Keratinocyte (primary cell): Measurements from ENCODE around the gene ADSS2. TPM values are rescaled to one million over a fixed set of nuclear protein-coding genes. Genes with fewer than 3 reads are reported as not detected.

ENCODE experiments used
- DNase-seq: peaks from one replicate; pipeline ENCODE4 v3.0.0-alpha.2; 2011; ENCODE audit warnings: low read depth, missing footprints, low spot score
- FAIRE-seq: peaks from 2 replicates; lab custom pipeline; 2011; peaks lifted over from hg19 to GRCh38; lab: Jason Lieb, UNC
- H2AFZ ChIP-seq: 2 replicates; pipeline ENCODE4 v1.6.0; 2012; ENCODE audit warnings: low read length, control low read depth, inconsistent platforms; ENCODE audit not compliant: control insufficient read depth
- H3K27ac ChIP-seq: 2 replicates; pipeline ENCODE4 v1.5.1; 2011; ENCODE audit warnings: low read length; ENCODE audit not compliant: control insufficient read depth, insufficient read depth
- H3K27me3 ChIP-seq: 3 replicates; pipeline ENCODE4 v1.6.0; 2011; ENCODE audit warnings: low read length; ENCODE audit not compliant: control insufficient read depth, insufficient read depth; ENCODE audit errors: extremely low read depth
- H3K36me3 ChIP-seq, 2 experiments: 2 replicates in 1 of 2; 3 replicates in 1 of 2; pipeline ENCODE4 v1.5.1; 2011; ENCODE audit warnings: low read length in 2 of 2, mild to moderate bottlenecking in 1 of 2; ENCODE audit not compliant: control insufficient read depth in 2 of 2, insufficient read depth in 2 of 2; ENCODE audit errors: extremely low read depth in 1 of 2
- H3K4me1 ChIP-seq: 3 replicates; pipeline ENCODE4 v1.5.1; 2011; ENCODE audit warnings: low read length; ENCODE audit not compliant: control insufficient read depth, insufficient read depth; ENCODE audit errors: extremely low read depth
- H3K4me2 ChIP-seq: 3 replicates; pipeline ENCODE4 v1.6.0; 2011; ENCODE audit warnings: low read depth, low read length; ENCODE audit not compliant: control insufficient read depth, insufficient read depth; ENCODE audit errors: extremely low read depth
- H3K4me3 ChIP-seq, 3 experiments: fragments of 200-600 bp in 1 of 3; sonication (generic) in 1 of 3; 2 replicates in 2 of 3; 3 replicates in 1 of 3; pipeline ENCODE4 v1.5.1; 2011 to 2016; ENCODE audit warnings: low read length in 3 of 3, mild to moderate bottlenecking in 3 of 3, control low read depth in 2 of 3, inconsistent platforms in 1 of 3, low read depth in 1 of 3, mixed read lengths in 1 of 3, mixed run types in 1 of 3, moderate library complexity in 1 of 3; ENCODE audit not compliant: control insufficient read depth in 2 of 3, insufficient read depth in 2 of 3; ENCODE audit errors: extremely low read depth in 1 of 3
- H3K79me2 ChIP-seq: 2 replicates; pipeline ENCODE4 v1.6.0; 2012; ENCODE audit warnings: low read length; ENCODE audit not compliant: control insufficient read depth, insufficient read depth
- H3K9ac ChIP-seq: 3 replicates; pipeline ENCODE4 v1.6.0; 2011; ENCODE audit warnings: low read length; ENCODE audit not compliant: control insufficient read depth, insufficient read depth; ENCODE audit errors: extremely low read depth
- H3K9me1 ChIP-seq: 3 replicates; pipeline ENCODE4 v1.6.0; 2011; ENCODE audit warnings: low read length; ENCODE audit not compliant: control insufficient read depth, insufficient read depth; ENCODE audit errors: extremely low read depth
- H3K9me3 ChIP-seq: 2 replicates; pipeline ENCODE4 v1.5.1; 2012; ENCODE audit warnings: low read depth, low read length; ENCODE audit not compliant: control insufficient read depth
- H4K20me1 ChIP-seq: 3 replicates; pipeline ENCODE4 v1.6.0; 2011; ENCODE audit warnings: low read length; ENCODE audit not compliant: control insufficient read depth, insufficient read depth; ENCODE audit errors: extremely low read depth
- EZH2 ChIP-seq: IDR thresholded peaks from one replicate; pipeline ENCODE4 v1.6.1; 2012; ENCODE audit warnings: inconsistent platforms, mild to moderate bottlenecking, low read length, moderate library complexity
- dilution Hi-C: fragments of 300-500 bp; cut with MboI; formaldehyde crosslinking; loops from one replicate; pipeline ENCODE4 v1.7.0; 2020; ENCODE audit warnings: low sequenced_read_pairs; ENCODE audit not compliant: extremely low pct_ligation_motif_present
- polyA plus RNA-seq, 5 experiments: library from polyadenylated mRNA; depleted of rRNA in 3 of 5; stranded (reverse) in 3 of 5; stranded (forward) in 1 of 5; unstranded in 1 of 5; fragments of >200 nt; gene quantifications; 1 replicate in 1 of 5; 2 replicates in 3 of 5; 3 replicates in 1 of 5; pipeline versions ENCODE4 v1.2.1 to v1.2.3, GENCODE V29; 2011 to 2012; ENCODE audit warnings: missing spikeins in 2 of 5, low read depth in 1 of 5, low replicate concordance in 1 of 5
- TF ChIP-seq, protein P1 (sequence below), 3 experiments: IDR thresholded peaks in 1 of 3; conservative IDR thresholded peaks in 1 of 3; optimal IDR thresholded peaks in 1 of 3; 2 replicates in 2 of 3; 3 replicates in 1 of 3; pipeline versions ENCODE3 to v1.5.1; 2011; ENCODE audit warnings: low read length in 3 of 3, mild to moderate bottlenecking in 3 of 3, moderate library complexity in 2 of 3, control low read depth in 1 of 3, inconsistent platforms in 1 of 3; ENCODE audit not compliant: insufficient read depth in 2 of 3; ENCODE audit errors: extremely low read depth in 1 of 3

ADSS2 gene
- polyA plus RNA-seq, 1 donor (not counting 4 experiments of a cell fraction or from before 2014, with no cell fraction given) = 53.5 TPM

DNA sequence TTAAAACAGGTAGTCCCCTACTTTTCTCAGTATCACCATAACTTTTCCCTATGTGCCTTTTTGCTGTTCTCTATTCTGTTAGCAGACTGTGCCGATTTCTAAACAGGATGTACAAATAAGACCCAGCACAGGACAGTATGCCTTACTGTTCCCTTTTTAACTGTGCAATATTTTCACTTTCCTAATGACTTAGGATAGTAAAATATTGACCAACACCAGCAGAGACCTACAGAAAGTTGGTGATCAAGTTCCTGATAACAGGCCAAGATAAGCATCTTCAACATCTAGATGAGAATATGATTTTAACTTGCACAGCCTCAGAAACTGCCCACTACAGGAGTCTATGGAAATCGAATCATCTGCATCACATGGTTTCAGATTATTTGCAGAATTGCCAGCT lies 42.0 kb downstream of the ADSS2 start:
- DNase-seq (no peak), FAIRE-seq (no peak)
- no peak for TF ChIP-seq EZH2
- TF ChIP-seq, protein P1, sequence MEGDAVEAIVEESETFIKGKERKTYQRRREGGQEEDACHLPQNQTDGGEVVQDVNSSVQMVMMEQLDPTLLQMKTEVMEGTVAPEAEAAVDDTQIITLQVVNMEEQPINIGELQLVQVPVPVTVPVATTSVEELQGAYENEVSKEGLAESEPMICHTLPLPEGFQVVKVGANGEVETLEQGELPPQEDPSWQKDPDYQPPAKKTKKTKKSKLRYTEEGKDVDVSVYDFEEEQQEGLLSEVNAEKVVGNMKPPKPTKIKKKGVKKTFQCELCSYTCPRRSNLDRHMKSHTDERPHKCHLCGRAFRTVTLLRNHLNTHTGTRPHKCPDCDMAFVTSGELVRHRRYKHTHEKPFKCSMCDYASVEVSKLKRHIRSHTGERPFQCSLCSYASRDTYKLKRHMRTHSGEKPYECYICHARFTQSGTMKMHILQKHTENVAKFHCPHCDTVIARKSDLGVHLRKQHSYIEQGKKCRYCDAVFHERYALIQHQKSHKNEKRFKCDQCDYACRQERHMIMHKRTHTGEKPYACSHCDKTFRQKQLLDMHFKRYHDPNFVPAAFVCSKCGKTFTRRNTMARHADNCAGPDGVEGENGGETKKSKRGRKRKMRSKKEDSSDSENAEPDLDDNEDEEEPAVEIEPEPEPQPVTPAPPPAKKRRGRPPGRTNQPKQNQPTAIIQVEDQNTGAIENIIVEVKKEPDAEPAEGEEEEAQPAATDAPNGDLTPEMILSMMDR (optimal IDR thresholded peaks at IDR 0.05 in 1 of 3, IDR thresholded peaks at IDR 0.05 in 1 of 3, conservative IDR thresholded peaks at IDR 0.05 in 1 of 3; ENCODE audit: extremely low read depth in 1 of 3, insufficient read depth in 2 of 3, low read length in 3 of 3) = no peak
- no peaks in the 10 kb centered on the region for H3K9me3 ChIP-seq
- no peaks in the 10 kb centered on the region for H3K27me3 ChIP-seq
- no peaks in the 10 kb centered on the region for H4K20me1 ChIP-seq
- dilution Hi-C loops = no loop called here
- H3K36me3 ChIP-seq = peaks cover 12 to 20% of the 10 kb centered on the region in 2 experiments
- H3K4me3 ChIP-seq = no peak overlapping the region
- no peak overlapping the region for H2AFZ ChIP-seq
- H3K27ac ChIP-seq = no peak overlapping the region
- H3K4me2 ChIP-seq = no peak overlapping the region
- peaks cover 8% of the 10 kb centered on the region for H3K4me1 ChIP-seq
- no peak overlapping the region for H3K9ac ChIP-seq
- H3K9me1 ChIP-seq = no peaks in the 10 kb centered on the region
- no peaks in the 10 kb centered on the region for H3K79me2 ChIP-seq

DNA sequence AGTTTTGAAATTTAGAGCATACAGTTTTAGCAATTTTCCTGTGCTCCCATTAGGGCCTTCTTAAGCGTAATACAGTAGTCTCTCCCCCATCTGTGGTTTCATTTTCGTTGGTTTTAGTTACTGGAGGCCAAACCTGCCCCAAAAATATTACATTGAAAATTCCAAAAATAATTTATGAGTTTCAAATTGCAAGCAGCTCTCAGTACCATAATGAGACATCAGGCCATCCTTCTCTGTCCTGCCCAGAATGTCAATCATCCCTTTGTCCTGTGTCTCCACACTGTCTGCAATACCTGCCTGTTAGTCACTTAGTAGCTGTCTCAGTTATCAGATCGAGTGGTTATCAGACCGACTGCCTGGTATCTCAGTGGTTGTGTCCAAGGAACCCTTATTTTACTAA lies 45.4 kb downstream of the ADSS2 start:
- FAIRE-seq (no peak), DNase-seq (no peak)
- TF ChIP-seq, protein P1 (optimal IDR thresholded peaks at IDR 0.05 in 1 of 3, IDR thresholded peaks at IDR 0.05 in 1 of 3, conservative IDR thresholded peaks at IDR 0.05 in 1 of 3; ENCODE audit: extremely low read depth in 1 of 3, insufficient read depth in 2 of 3, low read length in 3 of 3) = no peak
- TF ChIP-seq EZH2 = no peak
- Histone ChIP-seq H3K36me3 (peaks cover 7 to 19% of the 10 kb centered on the region in 2 experiments), H3K27ac (no peak overlapping the region), H3K4me2 (no peak overlapping the region), H3K4me3 (no peak overlapping the region), H3K4me1 (no peaks in the 10 kb centered on the region), H3K79me2 (no peaks in the 10 kb centered on the region), H3K9me1 (no peaks in the 10 kb centered on the region), H2AFZ (no peak overlapping the region), H3K9me3 (peaks cover 2% of the 10 kb centered on the region), H3K9ac (no peak overlapping the region), H4K20me1 (no peaks in the 10 kb centered on the region), H3K27me3 (no peaks in the 10 kb centered on the region)
- dilution Hi-C loops = no loop called here
